GM21723 (cell line): ENCODE measurements around the gene IDH2.

ENCODE experiments used
- ATAC-seq: cut with Tn5 transposase; IDR thresholded peaks from one replicate; pipeline ENCODE4 v1.9.1; 2021; ENCODE audit warnings: mild to moderate bottlenecking, moderate library complexity; ENCODE audit not compliant: unreplicated experiment

The IDH2 gene

DNA sequence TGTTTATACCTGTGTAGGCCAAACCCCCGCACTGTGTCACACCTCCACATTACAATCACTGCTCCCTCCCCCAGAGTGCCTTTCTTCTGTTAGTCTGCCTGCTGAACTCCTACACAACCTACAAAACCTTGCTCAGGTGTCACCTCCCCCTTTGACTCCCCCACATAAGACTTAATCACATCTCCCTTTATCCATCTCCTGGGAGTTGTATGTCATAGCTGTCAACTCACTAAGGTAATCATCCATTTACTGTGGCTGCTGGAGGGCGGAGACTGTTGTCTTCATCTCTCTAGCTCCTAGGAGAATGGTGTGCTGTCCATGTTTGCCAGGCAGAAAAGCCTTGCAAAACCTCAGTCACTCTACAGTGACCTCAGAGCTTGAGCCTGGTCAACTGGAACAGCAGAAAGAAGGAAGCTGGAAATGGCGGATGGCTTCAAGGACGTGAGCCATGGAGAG, 57.3 kb downstream of the IDH2 start:
- no peak for ATAC-seq

DNA sequence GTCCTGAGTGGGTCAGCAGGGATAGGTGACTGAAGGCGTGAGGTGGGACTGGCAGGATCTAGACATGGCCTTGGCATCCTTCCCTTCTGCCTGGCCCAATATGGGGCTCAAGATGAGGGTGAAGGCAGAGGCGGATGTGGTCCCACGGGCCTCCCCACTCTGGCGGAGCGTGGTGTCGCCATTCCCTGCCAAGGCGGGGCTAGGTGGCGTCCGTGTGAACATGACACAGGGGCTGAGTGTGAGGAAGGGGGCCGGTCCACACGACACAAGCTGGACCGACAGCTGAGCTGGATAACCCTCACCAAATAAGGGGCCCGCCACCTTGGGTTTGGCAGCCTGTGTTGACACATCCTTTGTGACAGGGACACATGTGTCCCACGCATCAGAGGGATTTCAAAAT, 58.1 kb downstream of the IDH2 start:
- ATAC-seq = no peak

DNA sequence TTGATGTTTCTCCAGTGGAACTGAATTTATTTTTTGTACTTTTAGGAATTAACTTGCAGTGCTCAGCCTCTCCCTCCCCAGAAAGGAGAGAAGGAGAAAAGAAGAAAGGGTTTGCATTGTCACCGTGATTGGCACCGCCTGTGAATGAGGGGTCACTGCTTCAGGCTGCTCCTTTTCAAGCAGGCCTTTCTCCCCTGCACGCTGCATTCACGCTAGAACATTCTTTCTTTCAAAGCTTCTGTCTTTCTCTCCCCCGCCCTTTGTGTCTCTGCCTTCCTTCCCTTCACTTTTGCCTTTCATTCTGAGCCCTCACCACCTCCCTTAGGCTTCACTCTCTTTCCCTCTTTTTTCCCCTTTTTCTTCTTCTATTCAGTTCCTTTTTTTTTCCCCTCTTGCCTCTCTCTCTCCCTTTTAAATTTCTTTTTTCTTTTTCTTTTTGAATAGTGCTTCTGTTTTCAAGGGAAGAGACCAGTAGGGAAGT, 58.7 kb downstream of the IDH2 start:
- no peak for ATAC-seq

DNA sequence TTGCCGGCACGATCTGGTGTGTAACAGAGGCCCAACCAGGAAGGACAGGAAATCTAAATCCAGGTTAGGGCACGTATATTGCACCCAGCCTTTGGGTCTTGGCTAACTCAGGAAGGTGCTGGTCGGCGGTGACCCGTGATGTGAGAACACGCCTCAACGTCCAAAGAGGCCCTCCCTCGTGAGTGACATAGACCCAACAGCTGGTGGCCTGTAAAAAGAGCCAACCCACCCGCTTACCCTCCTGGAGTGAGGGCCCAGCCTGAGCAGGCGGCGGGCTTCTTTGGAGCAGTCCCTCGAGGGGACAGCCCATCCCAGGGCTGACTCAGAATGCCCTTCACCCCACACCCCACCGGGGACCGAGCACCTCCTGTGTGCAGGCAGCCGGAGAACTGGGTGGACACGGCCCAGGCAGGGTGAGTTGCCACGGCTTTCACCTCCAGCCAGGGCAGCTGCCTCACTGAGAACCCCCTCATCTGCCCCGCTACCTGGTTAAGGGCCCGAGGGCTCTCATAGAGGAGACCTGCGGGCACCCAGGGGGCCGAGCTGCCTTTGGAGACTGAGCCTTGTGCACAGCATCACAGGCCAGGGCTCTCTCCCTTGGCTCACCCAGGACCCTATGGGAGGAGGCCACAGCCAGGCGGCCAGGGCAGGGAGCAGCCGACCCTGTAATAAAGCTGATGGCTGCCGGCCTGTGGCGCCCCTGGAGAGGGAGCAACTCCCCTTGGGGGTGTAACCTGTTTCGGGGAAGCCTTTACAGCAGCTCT, 59.3 kb downstream of the IDH2 start:
- no peak for ATAC-seq

DNA sequence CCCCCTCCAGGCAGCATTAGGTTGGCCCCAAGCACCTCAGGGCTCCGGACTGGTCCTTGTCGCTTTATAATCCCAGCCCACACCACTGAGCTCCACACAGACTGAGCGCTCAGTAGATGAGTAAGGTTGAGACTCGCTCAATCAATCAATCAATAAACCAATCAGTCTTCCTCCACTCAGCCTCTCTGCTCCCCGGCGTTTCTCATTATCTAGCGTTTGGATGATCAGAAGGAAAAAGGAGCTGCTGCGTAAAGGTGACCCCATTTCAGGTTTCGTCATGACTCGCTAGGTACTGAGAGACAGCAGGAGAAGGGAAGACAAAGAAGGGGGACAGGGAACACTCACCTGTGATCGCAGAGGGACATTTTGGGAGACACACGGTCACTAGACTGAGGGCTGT, 59.9 kb downstream of the IDH2 start:
- no peak for ATAC-seq

DNA sequence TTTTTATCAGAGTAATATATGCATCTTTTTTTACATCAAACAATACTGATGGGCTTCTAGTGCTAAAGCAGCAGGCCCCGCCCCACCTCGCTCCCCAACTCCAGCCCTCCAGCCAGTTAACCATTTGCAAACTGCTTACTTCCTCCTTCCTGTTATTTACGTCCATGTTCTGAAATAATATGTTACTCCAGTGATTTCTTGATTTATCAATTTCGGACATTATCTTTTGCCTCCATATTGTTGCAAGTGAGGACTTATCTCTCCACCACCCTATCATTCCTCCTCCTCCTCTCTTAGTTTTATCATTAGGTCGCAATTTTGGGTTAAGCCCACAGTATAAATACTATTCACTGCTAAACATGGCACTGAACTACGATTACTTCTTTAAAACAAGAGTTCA, 61.6 kb downstream of the IDH2 start:
- ATAC-seq = no peak

DNA sequence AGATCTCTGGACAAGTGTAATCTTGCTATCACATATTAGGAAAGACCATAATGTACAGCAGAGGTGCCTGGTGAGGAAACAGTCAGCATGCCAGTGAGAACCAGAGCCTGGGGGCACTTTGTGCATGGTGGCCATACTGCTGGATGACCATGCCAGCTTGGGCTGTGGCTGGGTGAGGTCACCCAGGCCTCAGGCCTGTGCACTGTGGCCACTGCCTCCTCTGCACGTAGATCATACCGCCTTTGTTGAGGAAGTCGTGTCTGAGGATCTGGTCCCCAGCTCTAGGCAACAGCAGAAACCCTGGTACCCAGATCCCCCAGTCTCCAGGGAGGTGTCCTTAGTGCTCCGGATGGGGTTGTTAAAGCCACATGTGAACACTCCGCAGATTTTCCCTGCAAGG, 62.3 kb downstream of the IDH2 start:
- no peak for ATAC-seq

DNA sequence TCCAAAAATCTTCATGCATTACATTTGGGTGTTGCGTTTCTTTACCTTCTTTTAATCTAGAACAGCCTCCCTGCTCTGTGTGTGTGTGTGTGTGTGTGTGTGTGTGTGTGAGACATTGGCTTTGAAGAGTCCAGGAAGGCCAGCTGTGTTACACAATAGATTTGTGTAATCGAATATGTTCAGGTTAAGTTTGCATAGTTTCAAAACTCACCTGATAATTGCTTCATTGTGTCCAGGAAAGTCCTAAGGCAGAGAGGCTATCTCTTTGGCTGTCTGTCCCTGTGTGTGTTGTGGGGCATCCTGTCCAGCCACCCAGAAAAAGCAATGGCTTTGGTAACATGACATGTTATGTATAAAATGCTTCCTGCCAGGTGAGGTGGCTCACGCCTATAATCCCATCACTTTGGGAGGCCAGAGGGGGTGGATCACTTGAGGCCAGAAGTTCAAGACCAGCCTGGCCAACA, 63.6 kb downstream of the IDH2 start:
- ATAC-seq = no peak

DNA sequence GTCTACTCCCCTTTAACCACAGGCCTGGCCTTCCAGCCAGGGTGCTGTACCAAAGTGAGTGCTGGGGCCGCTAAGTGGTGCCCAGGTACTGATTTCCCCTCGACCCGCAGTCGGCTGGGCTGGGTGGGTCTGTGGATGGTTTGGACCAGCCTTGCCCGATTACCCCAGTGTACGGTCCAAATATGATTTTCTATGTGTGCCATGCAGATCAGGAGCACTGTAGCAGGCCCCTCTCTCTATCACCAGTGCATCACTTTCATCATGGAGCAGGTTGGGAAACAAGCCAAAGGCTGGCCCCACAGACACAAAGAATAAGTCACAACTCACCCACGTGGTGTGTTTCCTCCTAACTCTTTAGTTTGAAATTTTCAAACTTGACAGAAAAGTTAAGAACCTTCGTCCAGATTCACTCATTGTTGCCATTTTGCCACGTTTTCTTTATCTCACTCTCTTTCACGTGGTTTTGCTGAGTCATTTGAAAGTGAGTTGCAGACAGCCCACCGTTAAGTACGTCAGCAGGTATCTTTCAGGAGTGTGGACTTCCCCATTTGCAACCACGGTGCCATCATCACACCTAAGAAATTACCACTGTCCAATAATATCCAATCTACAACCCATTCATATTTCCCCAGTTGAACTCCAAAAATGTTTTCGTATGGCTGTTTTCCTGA, 64.2 kb downstream of the IDH2 start:
- ATAC-seq = peak; percentile 69

DNA sequence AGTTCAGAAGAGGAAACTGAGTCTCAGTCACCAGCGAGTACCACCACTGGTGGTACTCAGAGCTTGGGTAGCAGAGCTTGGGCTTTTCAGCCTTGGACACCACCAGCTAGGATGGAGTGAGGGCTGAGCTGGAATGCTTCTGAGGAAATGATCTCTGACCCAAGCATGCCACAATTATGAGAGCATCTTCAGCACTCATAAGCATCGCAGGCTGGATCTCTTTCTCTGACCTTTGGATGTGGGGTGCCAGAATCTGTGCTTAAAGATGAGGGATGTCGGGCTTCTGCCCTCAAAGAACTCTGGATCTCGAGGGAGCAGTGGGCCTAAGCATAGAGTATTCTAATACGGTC, 64.8 kb downstream of the IDH2 start:
- ATAC-seq = no peak

DNA sequence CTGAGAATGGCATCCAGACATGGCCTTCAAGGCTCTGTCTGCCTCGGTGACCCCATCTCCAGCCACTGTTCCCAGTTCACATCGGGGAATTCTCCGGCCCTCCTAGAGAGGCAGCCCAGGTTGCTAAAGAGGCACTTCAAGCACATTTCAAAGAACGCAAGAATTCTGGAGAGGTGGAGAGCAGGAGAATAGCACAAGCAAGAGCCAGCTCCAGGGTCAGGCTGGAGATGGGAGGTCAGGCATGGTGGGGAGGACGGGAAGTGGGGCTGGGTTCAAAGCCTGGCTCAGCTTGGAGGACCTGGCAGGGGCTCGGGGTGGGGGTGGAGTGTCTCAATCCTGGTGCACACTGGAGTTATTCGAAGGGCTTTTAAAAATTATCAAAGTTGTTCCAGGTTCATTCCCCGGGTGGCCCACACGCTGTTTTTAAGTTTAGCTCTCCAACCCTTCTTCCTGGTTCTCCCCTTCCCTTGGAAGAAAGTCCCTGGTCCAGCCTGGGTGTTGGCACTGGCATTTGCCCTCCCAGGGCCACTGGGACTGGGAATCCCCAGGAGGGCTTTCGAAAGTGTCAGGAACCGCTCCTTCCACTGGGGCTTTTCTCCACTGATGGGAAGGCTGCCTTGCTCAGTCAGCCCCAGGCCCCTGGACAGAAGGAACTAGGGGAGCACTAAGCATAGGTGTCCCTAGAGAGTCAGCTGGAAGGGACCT, 65.3 kb downstream of the IDH2 start:
- ATAC-seq = no peak

DNA sequence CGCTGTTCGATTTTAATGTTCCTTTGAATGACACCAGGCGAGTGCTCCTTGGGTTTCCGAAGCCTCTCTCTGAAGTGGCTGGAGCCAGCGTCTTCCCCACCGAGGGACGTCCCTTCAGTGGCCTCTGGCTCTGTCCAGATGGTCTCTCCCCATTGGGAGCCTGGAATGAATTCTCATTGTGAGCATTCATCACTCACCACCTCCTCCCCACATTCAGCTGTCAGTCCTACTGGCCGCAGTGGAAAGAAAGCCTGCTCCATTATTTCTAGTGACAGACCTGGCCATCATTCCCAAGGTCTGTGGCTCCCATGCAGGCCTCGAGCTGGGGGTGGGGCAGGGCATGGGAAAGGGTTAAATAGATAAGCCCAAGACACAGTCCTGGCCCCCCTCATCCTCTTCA, 65.9 kb downstream of the IDH2 start:
- ATAC-seq = no peak

DNA sequence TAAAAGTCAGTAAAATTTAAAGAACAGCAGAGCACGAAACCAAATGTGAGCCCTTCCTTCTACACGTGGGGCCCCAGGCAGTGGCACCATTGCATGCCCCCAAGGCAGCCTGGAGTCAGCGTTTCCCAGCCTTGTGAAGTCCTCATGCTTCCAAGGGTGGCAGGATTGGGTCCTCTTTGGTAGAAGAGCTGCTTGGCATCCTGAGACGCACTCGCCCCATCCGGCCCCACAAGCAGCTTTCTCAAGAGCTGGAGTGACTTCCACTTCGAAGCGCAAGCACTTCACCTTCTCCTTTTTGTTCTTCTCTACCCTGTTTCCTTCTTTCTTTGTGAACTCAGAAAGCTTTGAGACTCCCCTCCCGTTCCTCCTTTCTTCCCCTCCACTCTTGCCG, 66.4 kb downstream of the IDH2 start:
- ATAC-seq = no peak

DNA sequence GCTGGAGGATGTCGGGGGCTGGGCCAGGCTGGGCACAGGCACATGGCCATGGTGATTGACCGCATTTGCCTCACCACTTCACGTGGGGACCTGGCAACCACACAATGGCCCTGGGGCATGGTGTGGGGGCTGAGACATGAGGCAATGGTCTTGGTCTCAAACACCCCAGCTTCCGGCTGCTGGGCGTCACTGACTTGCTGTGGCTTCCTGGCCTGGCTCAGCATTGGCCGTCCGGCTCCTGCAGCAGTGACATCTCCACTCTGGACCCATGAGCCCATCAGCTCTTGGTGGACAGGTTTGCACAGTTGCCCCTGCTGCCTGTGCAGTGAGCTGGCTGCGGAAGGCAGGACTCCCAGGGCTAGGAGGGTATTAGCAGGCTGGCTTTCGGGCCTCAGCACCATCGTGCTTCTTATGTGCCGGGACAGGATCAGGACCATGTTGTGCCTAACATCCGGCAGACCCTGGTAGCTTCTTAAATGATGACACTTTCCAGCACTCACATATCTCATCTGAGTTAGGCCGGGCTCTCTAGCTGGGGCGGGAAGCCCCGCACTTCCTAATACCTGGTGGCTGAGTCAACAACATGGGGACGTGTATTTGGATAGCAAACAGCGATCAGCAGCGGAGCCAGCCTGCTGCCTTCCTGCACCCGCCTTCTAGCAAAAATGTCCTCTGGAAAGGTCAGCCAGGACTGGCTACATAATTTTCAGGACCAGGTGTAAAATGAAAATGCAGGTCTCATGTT, 67.0 kb downstream of the IDH2 start:
- ATAC-seq = no peak

DNA sequence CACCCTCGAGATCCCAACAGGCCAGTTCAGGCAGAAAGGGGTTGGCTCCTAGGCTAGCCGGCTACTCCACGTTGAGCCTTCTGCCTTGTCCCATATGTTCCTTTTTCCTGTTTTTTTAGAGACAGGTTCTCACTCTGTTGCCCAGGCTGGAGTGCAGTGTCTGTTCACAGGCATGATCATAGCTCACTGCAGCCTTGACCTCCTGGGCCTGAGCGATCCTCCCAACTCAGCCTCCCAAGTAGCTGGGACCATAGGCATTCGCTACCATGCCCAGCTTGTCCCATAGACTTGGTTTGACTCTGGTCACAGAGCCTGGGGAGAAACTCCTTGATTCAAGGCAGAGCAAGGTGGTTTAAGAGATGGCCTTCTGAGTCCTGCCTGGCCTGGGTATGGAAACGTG, 68.8 kb downstream of the IDH2 start:
- no peak for ATAC-seq
